ENCODE data around the gene MDN1.

Gene MDN1

DNA sequence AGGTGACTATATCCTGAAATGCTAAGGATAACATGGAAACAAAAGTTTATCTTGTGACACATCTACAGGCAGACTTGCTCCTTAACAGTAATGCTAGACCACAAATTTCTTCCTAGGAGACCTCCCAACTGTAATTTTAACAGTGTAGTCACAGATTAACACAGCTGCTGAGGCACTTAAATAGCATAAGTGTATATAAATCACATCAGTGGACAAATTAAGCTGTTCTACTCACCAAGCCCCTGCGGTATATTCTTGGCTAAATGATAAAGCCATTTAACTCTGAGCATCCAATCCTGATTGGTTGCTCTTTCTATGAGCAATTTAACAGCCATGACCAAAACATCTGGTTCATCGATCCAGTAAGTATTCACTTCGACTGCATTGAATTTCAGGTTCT, 107.8 kb downstream of the MDN1 start:
- Histone ChIP-seq H3K4me3 (no peak overlapping the region), H3K27ac (no peak overlapping the region)

GRCh38 chr6:89708316-89708715, 111.3 kb downstream of the MDN1 start:
- H3K4me3 ChIP-seq: no peak overlapping the region
- H3K27ac ChIP-seq: no peak overlapping the region

- Histone ChIP-seq H3K27ac (no peak overlapping the region), H3K4me3 (no peak overlapping the region)
These were observed 111.8 kb downstream of the MDN1 start for GRCh38 chr6:89707766-89708165.

GRCh38 chr6:89706121-89706520, 113.5 kb downstream of the MDN1 start:
- H3K4me3 ChIP-seq: no peak overlapping the region
- no peak overlapping the region for H3K27ac ChIP-seq

DNA sequence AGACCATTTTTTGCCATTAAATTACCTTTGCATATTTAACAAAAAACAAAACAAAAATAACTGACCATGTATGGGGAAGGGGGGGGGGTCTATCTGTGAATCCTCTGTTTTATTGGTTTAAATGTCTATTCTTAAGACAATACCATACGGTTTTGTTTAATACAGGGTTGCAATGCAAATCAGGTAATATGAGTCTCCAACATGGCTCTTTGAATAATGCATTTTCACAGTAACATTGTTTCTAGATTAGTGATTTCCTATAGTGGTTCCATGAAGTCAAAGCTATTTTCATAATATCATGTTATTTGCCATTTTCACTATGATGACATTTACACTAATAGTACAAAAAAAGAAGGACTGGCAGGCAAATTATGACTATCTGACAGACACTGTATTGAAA, 116.3 kb downstream of the MDN1 start:
- Histone ChIP-seq H3K27ac (no peak overlapping the region), H3K4me3 (no peak overlapping the region)

- no peak overlapping the region for H3K27ac ChIP-seq
- H3K4me3 ChIP-seq: no peak overlapping the region
These were observed 117.2 kb downstream of the MDN1 start for GRCh38 chr6:89702349-89702748.

GRCh38 chr6:89695667-89696066, 123.9 kb downstream of the MDN1 start:
- no peak overlapping the region for H3K27ac ChIP-seq
- no peak overlapping the region for H3K4me3 ChIP-seq

DNA sequence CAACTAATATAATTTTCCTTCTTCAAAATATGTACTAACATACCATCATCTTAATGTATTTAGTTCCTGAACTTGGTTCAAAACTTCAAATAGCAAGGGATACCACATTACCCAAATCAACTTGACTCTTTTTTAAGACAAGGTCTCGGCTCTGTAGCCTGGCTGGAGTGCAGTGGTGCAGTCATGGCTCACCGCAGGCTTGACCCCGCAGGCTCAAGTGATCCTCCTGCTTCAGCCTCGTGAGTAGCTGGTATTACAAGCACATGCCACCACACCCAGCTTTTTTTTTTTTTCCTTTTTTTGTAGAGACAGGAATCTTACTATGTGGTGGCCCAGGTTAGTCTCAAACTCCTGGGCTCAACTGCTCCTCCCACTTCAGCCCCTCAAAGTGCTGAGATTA, 125.2 kb downstream of the MDN1 start:
- Histone ChIP-seq H3K4me3 (no peak overlapping the region), H3K27ac (no peak overlapping the region)

GRCh38 chr6:89693207-89693606, 126.4 kb downstream of the MDN1 start:
- Histone ChIP-seq H3K4me3 (no peak overlapping the region), H3K27ac (no peak overlapping the region)

DNA sequence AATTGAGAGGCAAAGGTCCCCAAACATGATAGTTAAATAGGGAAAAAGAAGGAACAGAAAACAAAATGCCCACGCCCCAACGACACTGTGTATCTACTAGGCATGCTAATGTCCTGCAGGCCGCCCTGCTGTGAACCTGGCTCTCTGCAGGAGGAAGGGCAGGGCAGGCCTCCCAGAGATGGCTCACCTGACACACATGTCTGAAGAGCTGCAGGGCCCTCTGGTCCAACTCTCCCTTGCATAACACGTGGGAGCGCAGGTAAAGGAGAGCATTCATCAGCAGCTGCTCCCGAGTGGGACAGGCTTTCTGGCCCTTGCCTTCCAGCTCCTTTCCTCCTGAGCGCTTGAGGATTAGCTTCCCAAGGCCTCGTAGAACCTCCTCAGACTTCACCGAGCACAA, 127.3 kb downstream of the MDN1 start:
- Histone ChIP-seq H3K27ac (no peak overlapping the region), H3K4me3 (no peak overlapping the region)

DNA sequence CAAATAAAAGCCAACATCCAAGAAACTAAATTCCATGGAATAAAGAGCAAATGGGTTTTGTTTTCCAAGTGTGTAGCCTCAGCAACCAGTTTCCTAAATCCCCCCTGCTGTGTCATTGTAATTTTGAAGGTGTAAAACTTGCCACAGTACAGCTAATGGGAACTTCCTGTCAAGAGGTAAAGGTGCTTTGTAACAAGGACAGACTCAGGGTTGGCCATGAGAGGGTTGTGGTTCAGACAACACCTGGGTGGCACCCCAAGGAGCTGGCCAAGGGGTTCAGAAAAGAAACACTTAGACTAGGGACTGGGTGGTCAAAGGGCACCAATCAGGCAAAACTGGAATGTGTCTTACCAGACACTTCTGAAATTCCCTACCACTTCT, 128.7 kb downstream of the MDN1 start:
- H3K4me3 ChIP-seq: no peak overlapping the region
- peak overlapping the region in 3 of 21 experiments; percentile 19 to 22 (median 22) for H3K27ac ChIP-seq

DNA sequence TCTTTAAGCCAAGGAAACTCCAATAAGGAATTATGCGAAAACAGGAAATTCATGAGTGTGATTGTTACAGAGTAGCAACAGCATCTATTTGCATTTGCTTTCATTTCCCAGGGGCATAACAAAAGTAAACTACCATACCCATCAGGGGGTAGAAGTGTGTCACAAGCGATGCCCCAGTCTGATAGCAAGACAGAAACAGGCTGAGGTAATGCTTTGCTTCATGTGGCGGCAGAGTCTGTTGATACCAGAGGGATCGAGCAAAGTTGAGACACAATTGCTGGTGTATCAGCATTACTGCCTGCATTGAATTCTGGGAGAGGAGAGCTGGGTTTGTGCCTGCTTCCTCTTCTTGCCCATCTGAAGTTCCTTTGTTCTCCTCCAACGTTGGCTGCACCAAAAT, 129.9 kb downstream of the MDN1 start:
- no peak overlapping the region for H3K4me3 ChIP-seq
- H3K27ac ChIP-seq: no peak overlapping the region

- Histone ChIP-seq H3K4me3 (no peak overlapping the region), H3K27ac (no peak overlapping the region)
These were observed 131.3 kb downstream of the MDN1 start for GRCh38 chr6:89688328-89688727.

DNA sequence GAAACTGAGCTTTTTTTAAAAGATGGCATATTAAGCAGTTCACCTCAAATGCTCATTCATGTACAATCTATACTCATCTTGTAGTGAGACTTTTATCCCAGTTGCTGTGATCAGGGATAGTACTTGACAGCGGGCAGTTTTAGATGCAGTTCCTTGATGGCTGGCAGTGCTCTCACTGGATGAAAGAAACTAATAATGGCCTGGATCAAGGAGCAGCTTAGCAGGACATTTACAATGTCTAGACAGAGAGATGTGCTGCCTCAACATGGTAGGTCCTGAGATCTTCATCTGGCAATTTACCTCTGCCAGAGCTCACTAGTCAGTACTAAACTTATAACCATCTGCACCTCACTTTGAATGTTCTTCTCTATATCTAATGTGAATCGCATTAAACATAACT, 134.3 kb downstream of the MDN1 start:
- Histone ChIP-seq H3K27ac (no peak overlapping the region), H3K4me3 (no peak overlapping the region)

GRCh38 chr6:89682991-89683390, 136.6 kb downstream of the MDN1 start:
- no peak overlapping the region for H3K27ac ChIP-seq
- no peak overlapping the region for H3K4me3 ChIP-seq

GRCh38 chr6:89681983-89682564, 137.5 kb downstream of the MDN1 start:
- Histone ChIP-seq H3K4me3 (no peak overlapping the region), H3K27ac (no peak overlapping the region)

DNA sequence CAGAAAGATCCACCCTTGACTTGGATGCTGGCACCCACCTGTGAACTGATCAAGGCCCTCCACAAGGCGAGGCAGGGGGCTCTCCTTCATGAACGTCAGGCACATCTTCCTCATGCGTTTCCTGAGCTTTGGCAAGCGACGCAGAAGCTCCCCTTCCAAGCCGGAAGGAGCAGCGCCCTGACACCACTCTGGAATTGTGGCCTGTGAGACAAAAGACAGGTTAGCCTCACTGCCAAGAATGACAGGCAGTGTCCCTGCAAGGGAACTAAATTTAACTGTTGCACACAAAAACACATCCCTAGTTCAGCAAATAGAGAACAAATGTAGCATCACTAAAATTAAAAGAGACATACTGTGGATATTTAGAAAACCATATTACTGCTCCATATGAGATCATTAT, 139.0 kb downstream of the MDN1 start:
- H3K4me3 ChIP-seq: no peak overlapping the region
- H3K27ac ChIP-seq: no peak overlapping the region

- Histone ChIP-seq H3K27ac (no peak overlapping the region), H3K4me3 (no peak overlapping the region)
These were observed 139.4 kb downstream of the MDN1 start for GRCh38 chr6:89680150-89680549.

DNA sequence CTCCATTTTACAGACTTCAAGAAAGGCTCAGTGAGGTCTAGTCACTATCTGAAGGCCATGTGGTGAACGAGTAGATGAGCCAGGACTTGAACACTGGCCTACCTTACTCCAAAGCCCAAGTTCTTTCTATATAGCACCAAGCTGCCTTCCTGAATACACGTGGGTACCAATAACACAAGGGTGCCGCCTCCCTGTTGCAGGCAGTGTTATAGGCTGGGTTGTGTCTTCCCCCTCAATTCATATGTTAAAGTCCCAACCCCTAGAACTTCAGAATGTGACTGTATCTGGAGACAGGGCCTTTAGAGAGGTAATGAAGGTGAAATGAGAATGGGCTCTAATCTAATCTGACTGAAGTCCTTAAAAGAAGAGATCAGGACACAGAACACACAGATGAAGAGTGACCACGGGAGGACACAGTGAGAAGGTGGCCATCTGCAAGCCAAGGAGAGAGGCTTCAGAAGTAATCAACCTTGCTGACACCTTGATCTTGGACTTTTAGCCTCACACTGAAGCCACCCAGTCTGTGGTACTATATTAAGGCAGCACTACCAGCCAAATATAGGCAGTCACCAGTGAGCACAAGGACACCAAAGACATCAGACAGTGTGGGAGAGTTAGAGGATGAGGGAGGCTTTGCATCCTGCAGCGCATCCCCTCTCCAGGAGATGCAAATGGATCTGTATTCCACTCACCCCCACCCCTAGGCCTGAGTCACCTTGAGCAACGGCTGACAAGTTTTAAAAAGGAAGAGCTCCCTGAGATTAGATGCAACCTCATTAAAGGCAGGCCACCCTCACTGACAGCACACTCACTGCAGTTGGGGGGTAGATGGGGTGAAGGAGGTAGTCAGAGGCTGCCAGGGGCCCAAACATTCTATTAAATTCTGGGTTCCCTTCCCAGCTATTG, 140.1 kb downstream of the MDN1 start:
- no peak overlapping the region for H3K4me3 ChIP-seq
- no peak overlapping the region for H3K27ac ChIP-seq

DNA sequence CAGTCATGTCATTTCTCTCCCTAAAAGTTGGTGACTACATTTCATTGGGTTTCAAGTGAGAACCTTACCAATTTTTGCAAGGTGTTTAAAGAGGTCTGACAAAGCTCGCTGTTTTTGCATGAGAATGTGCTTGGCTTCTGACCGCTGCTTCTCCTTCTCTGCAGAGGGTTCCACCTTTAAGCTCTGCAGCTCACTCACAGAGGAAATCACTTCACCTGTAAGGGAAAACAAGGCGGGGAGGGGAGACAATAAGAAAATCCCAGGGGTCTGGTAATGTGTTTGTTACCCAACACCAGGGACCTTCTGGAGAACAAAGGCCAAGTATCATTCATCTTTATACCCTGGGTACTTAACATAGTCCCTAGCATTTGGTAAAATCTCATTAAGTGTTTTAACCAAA, 141.1 kb downstream of the MDN1 start:
- H3K4me3 ChIP-seq: no peak overlapping the region
- H3K27ac ChIP-seq: no peak overlapping the region

- H3K27ac ChIP-seq: no peak overlapping the region
- H3K4me3 ChIP-seq: no peak overlapping the region
These were observed 143.4 kb downstream of the MDN1 start for GRCh38 chr6:89675949-89676748.
